GM13977 (cell line): ENCODE results near the gene DAPK1.
"Not testable (repeated sequence)": the region's sequence is repeated elsewhere in the genome, so short reads cannot be mapped to it uniquely, and the experiment has no call there.

ENCODE experiments used
- DNase-seq: peaks from one replicate; pipeline ENCODE4 v3.0.0; 2012; ENCODE audit warnings: low spot score
- in situ Hi-C: fragments of 300-500 bp; cut with MboI; formaldehyde crosslinking; loops from one replicate; pipeline ENCODE4 v1.12.0; 2022; ENCODE audit warnings: low sequenced_read_pairs, low pct_unique_long_range_greater_than_20kb, mixed read lengths, inconsistent platforms; ENCODE audit not compliant: unreplicated experiment
- TF ChIP-seq, protein P1 (sequence below): IDR thresholded peaks from 2 replicates; pipeline ENCODE4 v1.5.1; 2012; ENCODE audit warnings: mild to moderate bottlenecking, control low read depth; ENCODE audit not compliant: insufficient read depth; ENCODE audit errors: extremely low read depth, missing control alignments

Gene DAPK1

DNA sequence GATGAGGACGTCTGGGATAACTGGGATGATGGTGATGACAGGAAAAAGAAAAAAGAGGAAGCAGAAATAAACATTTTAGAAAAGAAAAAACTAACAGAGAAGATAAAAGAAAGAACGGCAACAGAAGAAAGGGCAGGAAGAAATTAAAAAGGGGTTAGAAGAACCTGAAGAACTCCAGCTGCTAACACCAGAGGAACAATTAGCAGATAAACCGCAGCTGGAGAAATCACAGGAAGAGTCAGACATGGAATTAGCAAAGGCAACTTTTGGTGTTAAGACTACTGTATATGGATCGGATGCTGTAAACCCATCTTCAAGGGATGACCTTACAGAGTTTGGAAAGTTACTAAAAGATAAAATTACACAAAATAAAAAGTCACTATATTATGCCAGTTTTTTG lies 243.7 kb downstream of the DAPK1 start:
- TF ChIP-seq, protein P1, sequence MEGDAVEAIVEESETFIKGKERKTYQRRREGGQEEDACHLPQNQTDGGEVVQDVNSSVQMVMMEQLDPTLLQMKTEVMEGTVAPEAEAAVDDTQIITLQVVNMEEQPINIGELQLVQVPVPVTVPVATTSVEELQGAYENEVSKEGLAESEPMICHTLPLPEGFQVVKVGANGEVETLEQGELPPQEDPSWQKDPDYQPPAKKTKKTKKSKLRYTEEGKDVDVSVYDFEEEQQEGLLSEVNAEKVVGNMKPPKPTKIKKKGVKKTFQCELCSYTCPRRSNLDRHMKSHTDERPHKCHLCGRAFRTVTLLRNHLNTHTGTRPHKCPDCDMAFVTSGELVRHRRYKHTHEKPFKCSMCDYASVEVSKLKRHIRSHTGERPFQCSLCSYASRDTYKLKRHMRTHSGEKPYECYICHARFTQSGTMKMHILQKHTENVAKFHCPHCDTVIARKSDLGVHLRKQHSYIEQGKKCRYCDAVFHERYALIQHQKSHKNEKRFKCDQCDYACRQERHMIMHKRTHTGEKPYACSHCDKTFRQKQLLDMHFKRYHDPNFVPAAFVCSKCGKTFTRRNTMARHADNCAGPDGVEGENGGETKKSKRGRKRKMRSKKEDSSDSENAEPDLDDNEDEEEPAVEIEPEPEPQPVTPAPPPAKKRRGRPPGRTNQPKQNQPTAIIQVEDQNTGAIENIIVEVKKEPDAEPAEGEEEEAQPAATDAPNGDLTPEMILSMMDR: no peak
- DNase-seq: no peak
- in situ Hi-C loops: no loop called here

DNA sequence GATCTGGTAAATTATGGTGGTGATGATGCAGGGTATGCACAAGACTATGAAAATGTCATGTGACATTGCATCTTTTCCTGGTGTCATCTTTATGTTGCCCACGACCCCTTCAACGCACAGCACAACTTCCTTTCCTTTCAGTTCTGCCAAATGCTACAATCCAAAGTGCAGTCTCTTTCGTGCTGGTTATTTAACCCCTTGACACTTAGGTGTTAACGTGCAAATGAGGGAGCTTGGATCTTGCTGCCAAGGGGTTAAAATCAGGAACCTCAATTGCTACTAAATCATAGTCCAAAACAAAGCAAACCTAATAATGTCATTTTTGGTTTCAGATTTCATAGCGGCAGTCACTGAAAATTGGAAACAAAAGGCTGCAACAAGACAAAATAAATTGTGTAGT lies 244.2 kb downstream of the DAPK1 start:
- DNase-seq: no peak
- TF ChIP-seq, protein P1: no peak
- in situ Hi-C loops: no loop called here

DNA sequence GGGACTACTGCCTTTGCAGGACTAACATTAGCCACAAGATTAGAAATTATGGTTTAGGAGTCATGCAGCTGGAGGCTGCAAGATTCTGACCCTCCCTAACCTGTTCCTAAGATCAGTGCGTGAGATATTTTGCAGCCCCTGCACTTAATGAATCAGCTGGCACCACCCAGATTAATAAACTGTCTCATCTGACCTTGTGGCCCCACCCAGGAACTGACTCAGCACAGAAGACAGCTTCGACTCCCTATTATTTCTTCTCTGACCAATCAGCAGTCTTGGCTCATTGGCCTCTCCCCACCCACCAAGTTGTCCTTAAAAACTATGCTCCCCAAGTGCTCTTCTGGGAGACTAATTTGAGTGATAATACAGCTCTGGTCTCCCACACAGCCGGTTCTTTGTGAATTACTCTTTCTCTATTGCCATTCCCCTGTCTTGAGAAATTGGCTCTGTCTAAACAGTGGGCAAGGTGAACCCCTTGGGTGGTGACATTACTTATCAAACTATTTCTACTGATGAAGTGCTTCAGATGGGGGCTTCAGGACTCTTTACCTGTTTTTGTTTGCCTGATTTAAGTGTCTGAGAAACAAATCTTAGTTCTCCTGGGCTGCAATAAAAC lies 245.3 kb downstream of the DAPK1 start:
- no peak for DNase-seq
- in situ Hi-C loops: no loop called here
- TF ChIP-seq, protein P1: no peak

DNA sequence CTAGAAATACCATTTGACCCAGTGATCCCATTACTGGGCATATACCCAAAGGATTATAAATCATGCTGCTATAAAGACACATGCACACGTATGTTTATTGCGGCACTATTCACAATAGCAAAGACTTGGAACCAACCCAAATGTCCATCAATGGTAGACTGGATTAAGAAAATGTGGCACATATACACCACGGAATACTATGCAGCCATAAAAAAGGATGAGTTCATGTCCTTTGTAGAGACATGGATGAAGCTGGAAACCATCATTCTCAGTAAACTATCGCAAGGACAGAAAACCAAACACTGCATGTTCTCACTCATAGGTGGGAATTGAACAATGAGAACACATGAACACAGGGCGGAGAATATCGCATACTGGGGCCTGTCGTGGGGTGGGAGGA lies 246.6 kb downstream of the DAPK1 start:
- in situ Hi-C loops, DNase-seq: not testable (repeated sequence)

DNA sequence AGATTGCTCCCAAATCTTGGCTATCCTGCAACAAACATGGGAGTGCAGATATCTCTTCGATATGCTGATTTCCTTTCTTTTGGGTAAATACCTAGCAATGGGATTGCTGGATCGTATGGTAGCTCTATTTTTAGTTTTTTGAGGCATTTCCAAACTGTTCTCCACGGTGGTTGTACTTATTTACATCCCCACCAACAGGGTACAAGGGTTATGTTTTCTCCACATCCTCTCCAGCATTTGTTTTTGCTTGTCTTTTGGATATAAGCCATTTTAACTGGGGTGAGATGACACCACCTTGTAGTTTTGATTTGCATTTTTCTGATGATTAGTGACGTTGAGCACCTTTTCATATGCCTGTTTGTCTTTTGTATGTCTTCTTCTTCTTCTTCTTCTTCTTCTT lies 248.5 kb downstream of the DAPK1 start:
- TF ChIP-seq, protein P1: no peak
- DNase-seq: no peak
- in situ Hi-C loops: no loop called here

DNA sequence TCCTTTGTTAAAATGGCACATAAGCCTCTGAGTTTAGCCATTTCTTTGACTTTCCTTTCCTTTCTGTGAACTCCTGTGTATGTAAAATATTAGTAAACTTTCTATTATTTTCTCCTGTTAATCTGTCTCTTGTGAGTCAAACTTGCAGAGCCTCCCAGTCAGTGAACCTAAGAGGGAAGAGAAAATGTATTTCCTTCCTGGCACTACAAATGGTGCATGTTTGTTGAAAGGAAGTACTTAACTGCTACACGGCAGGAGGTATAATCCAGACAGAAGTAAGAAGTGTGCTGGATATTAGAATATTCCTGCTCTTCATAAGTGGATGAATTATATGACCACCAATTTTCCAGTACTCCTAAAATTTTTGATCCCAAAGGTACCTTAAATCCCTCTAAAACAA lies 251.2 kb downstream of the DAPK1 start:
- TF ChIP-seq, protein P1: no peak
- DNase-seq: no peak
- in situ Hi-C loops: no loop called here

DNA sequence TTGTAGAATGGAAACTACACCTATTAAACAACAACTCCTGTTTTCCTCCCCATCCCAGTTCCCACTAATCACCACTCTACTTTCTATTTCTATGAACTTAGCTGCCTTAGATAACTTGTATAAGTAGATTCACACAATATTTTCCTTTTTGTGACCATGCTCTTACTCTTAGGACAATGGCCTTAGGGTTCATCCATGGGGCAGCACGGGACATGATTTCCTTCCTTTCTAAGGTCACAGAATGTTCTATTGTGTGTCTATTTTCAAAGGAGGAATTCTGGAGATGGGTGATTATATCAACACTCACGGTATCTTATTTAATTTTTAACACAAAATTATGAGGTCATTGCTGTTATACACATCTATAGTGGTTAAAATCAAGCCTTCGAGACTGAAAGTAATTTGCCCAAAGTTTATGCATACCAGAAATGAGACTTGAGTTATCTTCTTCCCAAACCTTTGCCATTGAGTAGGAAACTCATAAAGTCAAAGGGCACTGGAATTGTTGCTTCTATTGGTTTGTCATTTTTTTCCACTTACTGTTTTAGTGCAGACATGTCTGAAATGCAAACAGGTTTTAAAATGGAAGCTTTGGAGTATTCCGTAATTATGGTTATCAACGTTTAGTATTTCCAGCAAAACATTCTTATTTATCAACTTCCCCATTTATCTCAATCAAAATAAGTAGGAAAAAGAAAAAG lies 251.8 kb downstream of the DAPK1 start:
- in situ Hi-C loops: no loop called here
- TF ChIP-seq, protein P1: no peak
- DNase-seq: no peak
